Raji (cell line): ENCODE results near the gene CAB39L.

Source experiments
- POLR2A ChIP-seq: IDR thresholded peaks from 2 replicates; pipeline ENCODE4 v1.6.1; 2011; ENCODE audit warnings: low read depth, low read length, control low read depth; ENCODE audit not compliant: insufficient read depth

CAB39L gene

DNA sequence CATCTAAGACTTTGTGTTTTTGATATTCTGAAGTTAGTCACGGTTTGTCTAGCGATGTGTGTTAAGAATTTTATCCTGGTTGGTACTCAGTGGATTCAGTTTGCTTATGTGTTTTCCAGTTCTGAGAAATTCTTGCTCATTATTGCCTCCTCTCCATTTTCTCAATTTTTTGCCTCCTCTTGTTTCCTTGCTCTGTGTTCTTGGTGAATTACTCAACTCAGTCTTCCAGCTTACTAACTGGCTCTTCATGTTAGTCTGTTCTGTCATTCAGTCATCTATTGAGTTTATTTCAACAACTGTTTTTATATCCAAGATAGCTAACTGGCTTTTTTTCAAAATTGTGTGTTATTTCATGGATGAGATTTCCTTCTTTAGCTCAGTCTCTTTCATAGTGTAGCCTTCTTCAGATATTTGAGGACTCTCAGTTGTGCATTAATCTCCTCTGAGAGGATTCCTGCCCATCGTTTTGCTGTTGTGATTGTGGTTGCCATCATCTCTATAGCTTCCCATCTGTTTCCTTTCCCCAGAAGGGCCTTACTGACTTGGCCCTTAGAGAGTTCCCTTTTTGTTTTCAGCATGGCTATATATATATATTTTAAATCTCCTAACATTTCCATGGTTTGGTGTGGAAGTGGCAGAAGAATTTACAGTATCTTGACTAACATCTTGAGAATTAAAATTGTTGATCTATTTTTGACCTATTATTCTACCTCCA lies 6.4 kb upstream of the CAB39L start:
- no peak for TF ChIP-seq POLR2A

DNA sequence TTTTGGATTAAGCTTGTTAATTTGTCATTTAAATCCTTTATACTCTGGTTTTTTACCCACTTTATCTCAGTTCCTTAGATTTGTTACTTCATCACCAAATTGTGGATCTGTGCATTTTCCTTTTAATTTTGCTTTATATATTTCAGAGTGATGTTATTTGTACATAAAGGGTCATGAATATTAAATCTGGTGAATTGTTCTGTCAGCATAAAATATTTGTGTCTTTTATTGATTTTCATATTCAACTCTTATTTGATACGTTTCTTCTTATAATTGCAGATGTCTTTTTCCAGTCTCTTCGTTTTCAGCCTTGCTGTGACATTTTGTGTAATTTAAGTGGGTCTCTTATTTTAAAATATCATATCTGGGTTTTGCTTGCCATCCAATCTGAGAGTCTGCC lies 4.9 kb upstream of the CAB39L start:
- TF ChIP-seq POLR2A: no peak

DNA sequence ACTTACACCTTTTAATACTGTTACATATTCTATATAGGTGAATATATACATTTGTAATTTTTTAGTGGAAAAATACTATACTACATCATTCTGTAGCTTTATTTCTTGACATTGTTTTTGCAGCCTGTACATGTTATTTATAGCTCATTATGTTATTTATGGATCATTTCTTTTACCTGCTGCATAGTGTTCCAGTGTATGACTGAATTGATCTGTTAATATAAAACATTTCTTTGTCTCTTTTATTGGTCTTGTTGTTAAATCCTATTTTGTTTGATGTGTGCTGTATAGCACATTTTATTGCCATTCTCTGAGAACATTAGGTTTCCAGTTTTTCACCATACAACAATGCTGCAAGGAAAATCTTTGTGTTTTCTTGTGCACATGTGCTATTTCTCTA lies 2.6 kb upstream of the CAB39L start:
- no peak for TF ChIP-seq POLR2A

DNA sequence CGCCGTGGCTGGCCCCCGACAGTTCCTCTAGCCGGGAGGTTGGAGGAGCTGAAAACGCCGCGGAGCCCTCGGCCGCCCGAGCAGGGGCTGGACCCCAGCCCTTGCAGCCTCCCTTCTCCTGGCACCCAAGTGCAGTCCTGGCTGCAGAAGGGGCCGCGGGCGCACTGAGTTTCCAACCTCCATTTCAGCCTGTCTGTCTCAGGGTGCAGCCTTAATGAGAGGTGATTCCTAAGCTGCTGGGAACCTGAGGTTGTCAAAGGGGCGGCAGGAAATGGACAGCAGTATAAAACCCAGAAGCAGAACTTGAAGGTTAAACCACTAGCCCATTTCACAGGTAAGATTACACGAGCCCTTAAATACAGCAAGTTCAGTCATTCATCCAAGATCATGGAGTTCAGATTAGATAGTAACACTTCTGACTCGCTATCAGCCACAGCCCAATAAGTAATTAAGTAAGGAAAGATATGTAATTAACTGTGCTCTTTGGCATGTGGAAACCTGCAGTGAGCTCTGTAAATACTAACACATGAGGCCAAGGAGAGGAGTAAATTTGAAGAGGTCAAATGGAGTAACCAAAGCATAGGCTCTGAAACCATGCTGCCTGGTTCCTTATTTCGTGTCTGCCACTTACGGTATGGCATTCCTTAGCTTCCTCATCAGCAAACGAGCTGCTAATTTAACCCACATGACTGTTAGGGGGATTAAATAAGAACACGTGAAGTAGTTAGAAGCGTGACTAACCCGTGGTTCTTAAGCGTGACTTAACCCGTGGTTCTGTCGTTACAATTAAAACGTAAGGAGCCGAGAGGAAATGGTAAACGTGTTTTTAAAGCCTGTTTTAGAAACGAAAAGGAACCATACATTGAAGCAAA lies 896 bp upstream of the CAB39L start:
- peak; percentile 78 for TF ChIP-seq POLR2A

DNA sequence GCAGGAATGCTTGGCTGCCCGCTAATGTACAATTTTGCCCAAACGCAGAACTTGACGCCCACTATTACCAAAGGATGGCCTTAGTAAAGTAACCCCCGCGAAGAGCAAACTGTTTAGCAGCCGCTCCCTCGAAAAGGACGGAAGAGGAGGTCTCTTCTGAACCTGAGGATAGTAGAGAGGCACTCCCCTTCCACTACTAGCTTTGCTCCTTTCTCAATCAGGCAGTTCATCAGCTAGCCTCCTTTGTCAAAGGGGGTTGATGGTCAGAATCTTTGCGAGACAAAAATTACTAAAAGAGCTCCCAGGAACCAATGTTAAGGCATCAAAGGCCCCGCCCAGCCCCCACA lies 534 bp downstream of the CAB39L start:
- TF ChIP-seq POLR2A: no peak

DNA sequence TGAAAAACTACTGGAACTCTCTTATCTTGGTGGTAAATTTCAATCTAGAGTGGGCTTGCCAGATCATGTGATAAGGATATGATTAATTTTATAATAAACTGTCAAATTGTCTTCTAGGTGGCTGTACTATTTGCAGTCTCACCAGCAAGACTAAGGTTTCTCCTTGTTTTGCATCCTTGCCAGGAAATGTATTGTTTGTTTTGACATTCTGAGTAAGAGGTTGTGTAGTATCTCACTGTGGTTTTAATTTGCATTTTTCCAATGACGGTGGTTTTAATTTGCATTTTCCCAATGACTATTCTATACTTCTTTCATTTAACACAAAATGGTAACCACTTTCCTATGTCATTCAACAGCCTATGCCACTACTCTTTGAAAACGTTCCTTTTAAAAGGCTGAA lies 2.0 kb downstream of the CAB39L start:
- no peak for TF ChIP-seq POLR2A

DNA sequence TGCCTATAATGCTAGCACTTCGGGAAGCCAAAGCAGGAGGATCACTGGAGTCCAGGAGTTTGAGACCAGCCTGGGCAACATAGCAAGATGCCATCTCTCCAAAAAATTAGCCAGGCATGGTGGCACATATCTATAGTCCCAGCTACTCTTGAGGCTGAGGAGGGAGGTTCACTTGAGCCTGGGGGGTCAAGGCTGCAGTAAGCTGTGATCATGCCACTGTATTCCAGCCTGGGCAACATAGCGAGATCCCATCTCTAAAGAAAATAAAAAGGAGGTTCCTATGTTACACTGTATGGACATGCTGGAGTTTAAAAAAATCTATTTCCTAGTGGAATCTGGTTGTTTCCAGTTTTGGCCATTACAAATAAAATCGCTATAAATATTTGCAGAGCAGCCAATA lies 2.6 kb downstream of the CAB39L start:
- TF ChIP-seq POLR2A: no peak

DNA sequence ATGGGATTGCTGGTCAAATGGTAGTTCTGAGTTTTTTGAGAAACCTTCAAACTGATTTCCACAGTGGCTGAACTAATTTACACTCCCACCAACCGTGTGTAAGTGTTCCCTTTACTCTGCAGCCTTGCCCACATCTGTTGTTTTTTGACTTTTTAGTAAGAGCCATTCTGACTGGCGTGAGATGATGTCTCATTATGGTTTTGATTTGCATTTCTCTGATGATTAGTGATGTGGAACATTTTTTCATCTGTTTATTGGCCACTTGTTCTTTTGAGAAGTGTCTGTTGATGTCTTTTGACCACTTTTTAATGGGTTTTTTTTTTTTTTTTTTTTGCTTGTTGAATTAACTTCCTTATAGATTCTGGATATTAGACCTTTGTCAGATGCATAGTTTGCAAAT lies 4.3 kb downstream of the CAB39L start:
- TF ChIP-seq POLR2A: no peak

DNA sequence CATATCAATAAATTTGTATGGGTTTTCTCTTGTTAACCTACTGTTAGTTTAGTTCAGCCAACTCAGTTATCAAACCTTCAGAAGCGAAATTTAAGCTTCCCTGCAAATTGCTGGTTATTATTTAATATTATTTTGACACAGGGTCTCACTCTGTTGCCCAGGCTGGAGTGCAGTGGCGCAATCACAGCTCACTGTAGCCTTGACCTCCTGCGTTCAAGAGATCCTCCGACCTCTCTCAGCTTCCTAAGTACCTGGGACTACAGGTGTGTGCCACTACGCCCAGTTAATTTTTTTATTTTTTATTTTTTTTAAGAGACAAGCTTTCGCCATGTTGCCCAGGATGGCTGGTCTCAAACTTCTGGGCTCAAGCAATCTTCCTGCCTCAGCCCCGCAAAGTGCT lies 6.2 kb downstream of the CAB39L start:
- no peak for TF ChIP-seq POLR2A

DNA sequence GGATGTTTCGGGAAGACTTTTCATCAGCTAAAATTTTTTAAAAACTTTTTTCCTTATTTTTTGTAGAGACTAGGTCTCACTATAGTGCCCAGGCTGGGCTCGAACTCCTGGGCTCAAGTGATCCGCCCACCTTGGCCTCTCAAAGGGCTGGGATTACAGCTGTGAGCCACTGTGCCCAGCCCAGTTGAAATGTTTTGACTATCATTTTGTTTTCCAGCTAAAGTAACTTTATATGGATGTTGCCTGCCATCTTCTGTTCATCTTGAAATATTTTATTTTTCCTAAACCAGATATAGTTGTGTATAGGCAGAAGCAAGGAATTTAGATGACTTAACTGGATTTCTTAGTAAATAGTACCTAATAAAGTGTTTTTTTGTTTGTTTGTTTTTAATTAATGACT lies 7.0 kb downstream of the CAB39L start:
- no peak for TF ChIP-seq POLR2A

DNA sequence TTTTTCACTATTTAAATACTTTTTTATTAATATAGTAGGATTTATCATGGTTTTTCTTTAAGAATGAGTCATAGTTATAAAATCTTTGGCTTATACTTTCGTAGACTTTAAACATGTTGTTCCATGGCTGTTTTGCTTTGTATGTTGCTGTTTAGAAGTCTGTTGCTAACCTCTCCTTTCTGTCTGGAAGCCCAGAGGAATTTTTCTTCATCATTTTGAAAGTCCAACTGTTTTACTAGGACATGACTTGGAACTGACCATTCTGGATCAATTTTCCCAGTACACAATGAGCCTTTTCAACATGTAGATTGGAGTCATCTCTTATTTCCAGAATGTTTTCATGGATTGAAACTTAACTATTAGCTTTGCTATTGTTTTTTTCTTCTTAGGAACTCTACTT lies 7.9 kb downstream of the CAB39L start:
- TF ChIP-seq POLR2A: no peak

DNA sequence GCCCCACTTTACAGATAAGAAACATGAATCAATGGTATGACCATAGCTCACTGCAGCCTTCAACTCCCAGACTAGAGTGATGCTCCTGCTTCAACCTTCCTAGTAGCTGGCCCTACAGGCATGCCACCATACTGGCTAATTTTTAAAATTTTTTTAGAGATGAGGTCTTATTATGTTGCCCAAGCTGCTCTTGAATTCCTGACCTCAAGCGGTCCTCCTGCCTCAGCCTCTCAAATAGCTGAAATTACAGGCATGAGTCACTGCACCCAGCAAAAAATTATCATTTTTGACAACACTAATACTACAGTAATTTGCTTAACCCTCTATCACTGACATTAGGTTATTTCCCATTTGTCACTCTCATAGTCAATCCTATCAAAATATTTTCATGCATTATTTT lies 14.7 kb downstream of the CAB39L start:
- TF ChIP-seq POLR2A: no peak

DNA sequence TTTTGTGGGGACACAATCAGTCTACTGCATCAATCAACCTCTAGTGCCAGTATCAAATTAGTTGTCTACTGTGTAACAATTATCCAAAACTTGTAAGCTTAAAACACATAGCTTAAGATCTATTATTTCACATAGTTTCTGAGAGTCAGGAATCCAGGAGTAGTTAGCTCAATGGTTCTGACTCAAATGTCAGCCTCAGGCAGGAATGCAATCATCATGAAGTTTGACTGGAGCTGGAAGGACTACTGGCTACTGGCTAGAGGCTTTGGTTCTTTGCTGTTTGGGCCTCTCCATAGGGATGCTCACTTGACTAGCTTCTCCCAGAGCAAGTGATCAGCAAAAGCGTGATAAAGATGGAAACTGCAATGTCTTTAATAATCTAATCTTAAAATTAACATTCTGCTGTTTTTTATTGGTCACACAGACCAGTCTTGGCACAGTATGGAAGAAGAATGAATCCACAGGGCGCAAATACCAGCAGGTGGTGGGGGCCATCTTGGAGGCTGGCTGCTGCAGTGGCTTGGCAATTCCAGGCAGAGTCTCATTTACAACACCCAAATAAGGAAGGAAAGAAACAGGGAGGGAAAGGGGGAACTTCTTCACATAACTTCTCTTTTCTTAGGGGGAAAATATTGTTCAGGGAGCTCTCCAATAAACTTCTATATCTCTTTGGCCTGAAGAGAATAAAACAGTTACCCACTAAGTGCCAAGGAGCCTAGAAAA lies 15.7 kb downstream of the CAB39L start:
- no peak for TF ChIP-seq POLR2A

DNA sequence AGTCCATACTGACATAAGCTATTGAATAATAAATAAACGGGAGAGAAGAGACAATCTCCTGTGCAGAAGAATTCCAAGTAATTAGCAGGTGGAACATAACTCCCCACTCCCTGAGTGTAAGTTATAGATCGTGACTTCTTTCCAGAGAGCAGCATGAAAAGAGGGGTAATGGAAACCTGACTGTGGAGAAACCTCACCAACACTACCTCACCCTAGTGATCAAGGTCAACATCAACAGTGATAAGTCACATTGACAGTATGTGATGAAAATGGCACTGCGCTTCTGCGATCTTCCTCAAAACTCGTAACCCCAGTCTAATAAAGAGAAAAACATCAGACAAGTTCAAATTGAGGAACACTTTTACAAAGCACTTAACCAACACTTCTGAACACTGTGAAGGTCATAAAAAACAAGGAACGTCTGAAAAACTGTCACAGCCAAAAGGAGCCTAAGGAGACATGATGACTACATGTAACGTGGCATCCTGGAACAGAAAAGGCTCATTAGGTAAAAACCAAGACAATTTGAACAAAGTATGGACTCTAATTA lies 19.8 kb downstream of the CAB39L start:
- no peak for TF ChIP-seq POLR2A

DNA sequence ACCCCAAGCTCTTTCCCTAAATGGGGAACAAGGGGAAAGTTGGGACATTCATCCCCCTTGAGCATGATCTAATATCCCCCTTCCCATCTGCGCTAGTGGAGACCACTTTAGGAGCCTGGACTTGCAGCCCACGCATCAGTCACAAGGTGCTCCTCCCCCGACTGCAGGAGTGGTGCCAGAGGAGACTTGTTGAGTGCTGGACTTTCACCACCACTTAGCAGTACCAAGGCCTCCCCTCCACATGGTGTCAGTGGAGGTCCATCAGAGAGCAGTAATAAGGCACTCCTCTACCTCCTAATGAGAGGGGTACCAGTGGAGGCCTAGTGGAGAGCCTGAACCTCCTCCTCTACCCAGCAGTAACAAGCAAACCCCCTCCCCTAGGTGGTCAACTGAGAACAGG lies 22.5 kb downstream of the CAB39L start:
- TF ChIP-seq POLR2A: no peak

DNA sequence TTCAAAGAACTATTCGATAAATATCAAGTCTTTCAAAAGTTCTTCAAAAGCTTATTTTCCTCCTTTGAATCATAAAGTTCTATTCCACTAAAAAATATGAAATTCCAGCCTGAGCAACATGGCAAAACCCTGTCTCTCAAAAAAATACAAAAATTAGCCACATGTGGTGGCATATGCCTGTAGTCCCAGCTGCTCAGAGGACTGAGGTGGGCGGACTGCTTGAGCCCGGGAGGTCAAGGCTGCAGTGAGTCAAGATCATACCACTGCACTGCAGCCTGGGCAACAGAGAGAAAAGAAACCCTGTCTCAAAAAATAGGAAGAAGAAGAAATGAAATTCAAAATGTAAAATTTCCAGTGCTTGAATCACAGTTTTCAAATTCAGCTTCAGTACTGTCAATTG lies 24.6 kb downstream of the CAB39L start:
- no peak for TF ChIP-seq POLR2A
